ENCODE data around the gene CBLB.
A peak's percentile ranks its signal among the peaks of the same experiment; 100 is the strongest.

Gene CBLB

GRCh38 chr3:105758451-105758850 lies 110.4 kb downstream of the CBLB start:
- peaks cover 0 to 10% (median 5%) of the 10 kb centered on the region in 5 donors for H3K9me3 ChIP-seq (ENCODE audit: control insufficient read depth in 5 of 5, low read length in 5 of 5)
- H3K27me3 ChIP-seq (ENCODE audit: control insufficient read depth in 5 of 5, insufficient read depth in 4 of 5, low read length in 5 of 5), result no peaks in the 10 kb centered on the region
- peaks cover 3 to 22% (median 18%) of the 10 kb centered on the region in 5 donors for H3K36me3 ChIP-seq (ENCODE audit: control insufficient read depth in 5 of 5, insufficient read depth in 5 of 5, low read length in 5 of 5)
- H3K4me3 ChIP-seq (ENCODE audit: low read depth in 1 of 5, low read length in 5 of 5), result no peak overlapping the region
- no peak overlapping the region for H3K9ac ChIP-seq (ENCODE audit: low read length in 5 of 5)
- H3K4me1 ChIP-seq (ENCODE audit: control insufficient read depth in 5 of 5, insufficient read depth in 5 of 5, low read length in 5 of 5), result peaks cover 0 to 2% (median 0%) of the 10 kb centered on the region in 5 donors
- no peak overlapping the region for H3K27ac ChIP-seq (ENCODE audit: low read depth, low read length)

- Histone ChIP-seq H3K9me3 (ENCODE audit: control insufficient read depth in 5 of 5, low read length in 5 of 5) (peaks cover 0 to 9% (median 4%) of the 10 kb centered on the region in 5 donors), H3K4me1 (ENCODE audit: control insufficient read depth in 5 of 5, insufficient read depth in 5 of 5, low read length in 5 of 5) (peaks cover 0 to 2% (median 0%) of the 10 kb centered on the region in 5 donors), H3K36me3 (ENCODE audit: control insufficient read depth in 5 of 5, insufficient read depth in 5 of 5, low read length in 5 of 5) (peaks cover 0 to 15% (median 10%) of the 10 kb centered on the region in 5 donors), H3K27me3 (ENCODE audit: control insufficient read depth in 5 of 5, insufficient read depth in 4 of 5, low read length in 5 of 5) (no peaks in the 10 kb centered on the region), H3K4me3 (ENCODE audit: low read depth in 1 of 5, low read length in 5 of 5) (no peak overlapping the region), H3K9ac (ENCODE audit: low read length in 5 of 5) (no peak overlapping the region), H3K27ac (ENCODE audit: low read depth, low read length) (no peak overlapping the region)
Measured at GRCh38 chr3:105755121-105755886, 113.5 kb downstream of the CBLB start.

GRCh38 chr3:105752791-105753415 lies 115.9 kb downstream of the CBLB start:
- H3K27ac ChIP-seq (ENCODE audit: low read depth, low read length), result no peak overlapping the region
- H3K4me1 ChIP-seq (ENCODE audit: control insufficient read depth in 5 of 5, insufficient read depth in 5 of 5, low read length in 5 of 5), result peaks cover 0 to 8% (median 7%) of the 10 kb centered on the region in 5 donors
- H3K36me3 ChIP-seq (ENCODE audit: control insufficient read depth in 5 of 5, insufficient read depth in 5 of 5, low read length in 5 of 5), result peaks cover 0 to 5% (median 0%) of the 10 kb centered on the region in 5 donors

GRCh38 chr3:105747696-105748095 lies 121.1 kb downstream of the CBLB start:
- H3K27me3 ChIP-seq (ENCODE audit: control insufficient read depth in 5 of 5, insufficient read depth in 4 of 5, low read length in 5 of 5), result no peaks in the 10 kb centered on the region
- peak overlapping the region; percentile 47 for H3K27ac ChIP-seq (ENCODE audit: low read depth, low read length)
- H3K4me3 ChIP-seq (ENCODE audit: low read depth in 1 of 5, low read length in 5 of 5), result no peak overlapping the region
- H3K9ac ChIP-seq (ENCODE audit: low read length in 5 of 5), result peak overlapping the region in 1 of 5 donors; percentile 50
- peaks cover 0 to 26% (median 22%) of the 10 kb centered on the region in 5 donors for H3K4me1 ChIP-seq (ENCODE audit: control insufficient read depth in 5 of 5, insufficient read depth in 5 of 5, low read length in 5 of 5)
- H3K36me3 ChIP-seq (ENCODE audit: control insufficient read depth in 5 of 5, insufficient read depth in 5 of 5, low read length in 5 of 5), result peaks cover 0 to 10% (median 5%) of the 10 kb centered on the region in 5 donors
- no peaks in the 10 kb centered on the region for H3K9me3 ChIP-seq (ENCODE audit: control insufficient read depth in 5 of 5, low read length in 5 of 5)

More at GRCh38 chr3:105752791-105753415, 115.9 kb downstream of the CBLB start:
- no peaks in the 10 kb centered on the region for H3K9me3 ChIP-seq (ENCODE audit: control insufficient read depth in 5 of 5, low read length in 5 of 5)
- no peak overlapping the region for H3K4me3 ChIP-seq (ENCODE audit: low read depth in 1 of 5, low read length in 5 of 5)
- no peak overlapping the region for H3K9ac ChIP-seq (ENCODE audit: low read length in 5 of 5)
- H3K27me3 ChIP-seq (ENCODE audit: control insufficient read depth in 5 of 5, insufficient read depth in 4 of 5, low read length in 5 of 5), result no peaks in the 10 kb centered on the region

- Histone ChIP-seq H3K27ac (ENCODE audit: low read depth, low read length) (peak overlapping the region; percentile 47), H3K36me3 (ENCODE audit: control insufficient read depth in 5 of 5, insufficient read depth in 5 of 5, low read length in 5 of 5) (peaks cover 0 to 10% (median 5%) of the 10 kb centered on the region in 5 donors), H3K27me3 (ENCODE audit: control insufficient read depth in 5 of 5, insufficient read depth in 4 of 5, low read length in 5 of 5) (no peaks in the 10 kb centered on the region), H3K4me1 (ENCODE audit: control insufficient read depth in 5 of 5, insufficient read depth in 5 of 5, low read length in 5 of 5) (peaks cover 0 to 26% (median 22%) of the 10 kb centered on the region in 5 donors), H3K4me3 (ENCODE audit: low read depth in 1 of 5, low read length in 5 of 5) (no peak overlapping the region), H3K9me3 (ENCODE audit: control insufficient read depth in 5 of 5, low read length in 5 of 5) (no peaks in the 10 kb centered on the region), H3K9ac (ENCODE audit: low read length in 5 of 5) (peak overlapping the region in 1 of 5 donors; percentile 11)
Measured at GRCh38 chr3:105747060-105747541, 121.7 kb downstream of the CBLB start.

- H3K4me3 ChIP-seq (ENCODE audit: low read depth in 1 of 5, low read length in 5 of 5), result no peak overlapping the region
- peak overlapping the region; percentile 47 for H3K27ac ChIP-seq (ENCODE audit: low read depth, low read length)
- H3K9me3 ChIP-seq (ENCODE audit: control insufficient read depth in 5 of 5, low read length in 5 of 5), result no peaks in the 10 kb centered on the region
- peaks cover 0 to 10% (median 5%) of the 10 kb centered on the region in 5 donors for H3K36me3 ChIP-seq (ENCODE audit: control insufficient read depth in 5 of 5, insufficient read depth in 5 of 5, low read length in 5 of 5)
- H3K27me3 ChIP-seq (ENCODE audit: control insufficient read depth in 5 of 5, insufficient read depth in 4 of 5, low read length in 5 of 5), result no peaks in the 10 kb centered on the region
- peaks cover 0 to 26% (median 22%) of the 10 kb centered on the region in 5 donors for H3K4me1 ChIP-seq (ENCODE audit: control insufficient read depth in 5 of 5, insufficient read depth in 5 of 5, low read length in 5 of 5)
- H3K9ac ChIP-seq (ENCODE audit: low read length in 5 of 5), result peak overlapping the region in 3 of 5 donors; percentile 11 to 62 (median 57)
Measured at GRCh38 chr3:105746231-105746996, 122.4 kb downstream of the CBLB start.

- H3K9ac ChIP-seq (ENCODE audit: low read length in 5 of 5), result no peak overlapping the region
- H3K4me1 ChIP-seq (ENCODE audit: control insufficient read depth in 5 of 5, insufficient read depth in 5 of 5, low read length in 5 of 5), result peaks cover 0 to 26% (median 22%) of the 10 kb centered on the region in 5 donors
- H3K27me3 ChIP-seq (ENCODE audit: control insufficient read depth in 5 of 5, insufficient read depth in 4 of 5, low read length in 5 of 5), result no peaks in the 10 kb centered on the region
- H3K36me3 ChIP-seq (ENCODE audit: control insufficient read depth in 5 of 5, insufficient read depth in 5 of 5, low read length in 5 of 5), result peaks cover 0 to 10% (median 0%) of the 10 kb centered on the region in 5 donors
- H3K27ac ChIP-seq (ENCODE audit: low read depth, low read length), result no peak overlapping the region
- no peak overlapping the region for H3K4me3 ChIP-seq (ENCODE audit: low read depth in 1 of 5, low read length in 5 of 5)
- no peaks in the 10 kb centered on the region for H3K9me3 ChIP-seq (ENCODE audit: control insufficient read depth in 5 of 5, low read length in 5 of 5)
Measured at GRCh38 chr3:105745046-105745445, 123.8 kb downstream of the CBLB start.

- Histone ChIP-seq H3K4me1 (ENCODE audit: control insufficient read depth in 5 of 5, insufficient read depth in 5 of 5, low read length in 5 of 5) (peaks cover 0 to 26% (median 22%) of the 10 kb centered on the region in 5 donors), H3K4me3 (ENCODE audit: low read depth in 1 of 5, low read length in 5 of 5) (no peak overlapping the region), H3K36me3 (ENCODE audit: control insufficient read depth in 5 of 5, insufficient read depth in 5 of 5, low read length in 5 of 5) (peaks cover 0 to 11% (median 3%) of the 10 kb centered on the region in 5 donors), H3K9ac (ENCODE audit: low read length in 5 of 5) (no peak overlapping the region), H3K9me3 (ENCODE audit: control insufficient read depth in 5 of 5, low read length in 5 of 5) (no peaks in the 10 kb centered on the region), H3K27me3 (ENCODE audit: control insufficient read depth in 5 of 5, insufficient read depth in 4 of 5, low read length in 5 of 5) (no peaks in the 10 kb centered on the region), H3K27ac (ENCODE audit: low read depth, low read length) (no peak overlapping the region)
Measured at GRCh38 chr3:105744202-105744601, 124.6 kb downstream of the CBLB start.

GRCh38 chr3:105733356-105733755 lies 135.5 kb downstream of the CBLB start:
- H3K4me3 ChIP-seq (ENCODE audit: low read depth in 1 of 5, low read length in 5 of 5), result no peak overlapping the region
- H3K9me3 ChIP-seq (ENCODE audit: control insufficient read depth in 5 of 5, low read length in 5 of 5), result no peaks in the 10 kb centered on the region
- peaks cover 0 to 29% (median 22%) of the 10 kb centered on the region in 5 donors for H3K4me1 ChIP-seq (ENCODE audit: control insufficient read depth in 5 of 5, insufficient read depth in 5 of 5, low read length in 5 of 5)
- peaks cover 0 to 5% (median 0%) of the 10 kb centered on the region in 5 donors for H3K36me3 ChIP-seq (ENCODE audit: control insufficient read depth in 5 of 5, insufficient read depth in 5 of 5, low read length in 5 of 5)
- H3K9ac ChIP-seq (ENCODE audit: low read length in 5 of 5), result no peak overlapping the region
- H3K27ac ChIP-seq (ENCODE audit: low read depth, low read length), result no peak overlapping the region
- no peaks in the 10 kb centered on the region for H3K27me3 ChIP-seq (ENCODE audit: control insufficient read depth in 5 of 5, insufficient read depth in 4 of 5, low read length in 5 of 5)

All from subcutaneous abdominal adipose tissue (tissue), 5 donors.